GM19438 (cell line): ENCODE results near the gene ABHD18.
"Not testable (repeated sequence)": the region's sequence is repeated elsewhere in the genome, so short reads cannot be mapped to it uniquely, and the experiment has no call there.

Source experiments
- ATAC-seq: cut with Tn5 transposase; IDR thresholded peaks from one replicate; pipeline ENCODE4 v1.9.1; 2021; ENCODE audit warnings: low read depth; ENCODE audit not compliant: unreplicated experiment

ABHD18 gene

GRCh38 chr4:127985989-127986388 lies 20.8 kb downstream of the ABHD18 start:
- no peak for ATAC-seq

- no peak for ATAC-seq
Observed at GRCh38 chr4:127988638-127989037, 23.4 kb downstream of the ABHD18 start.

- ATAC-seq = no peak
Observed at GRCh38 chr4:127993151-127993550, 27.9 kb downstream of the ABHD18 start.

DNA sequence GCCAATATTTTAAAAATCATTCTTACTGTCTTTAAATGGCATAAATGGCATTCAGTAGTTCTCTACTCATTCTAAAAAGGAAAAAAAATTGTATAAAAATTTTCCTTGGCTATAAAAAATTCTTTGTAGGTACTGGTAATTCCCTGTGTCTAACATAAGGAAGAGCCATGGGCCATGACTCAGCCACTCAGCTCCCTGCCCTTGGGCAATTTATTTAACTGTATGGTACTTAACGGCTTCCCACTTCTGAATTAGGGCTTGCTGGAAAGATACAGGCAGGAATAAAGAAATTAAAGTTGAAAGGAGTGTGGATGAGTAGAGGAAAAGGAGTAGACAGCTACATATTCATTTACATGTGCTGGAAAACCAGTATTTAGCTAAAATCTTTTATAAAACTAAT lies 30.6 kb downstream of the ABHD18 start:
- no peak for ATAC-seq

- not testable (repeated sequence) for ATAC-seq
Observed at GRCh38 chr4:127996521-127996920, 31.3 kb downstream of the ABHD18 start.

GRCh38 chr4:127997534-127998388 lies 32.6 kb downstream of the ABHD18 start:
- ATAC-seq = peak; percentile 89

- ATAC-seq = no peak
Observed at GRCh38 chr4:128006592-128006991, 41.4 kb downstream of the ABHD18 start.

DNA sequence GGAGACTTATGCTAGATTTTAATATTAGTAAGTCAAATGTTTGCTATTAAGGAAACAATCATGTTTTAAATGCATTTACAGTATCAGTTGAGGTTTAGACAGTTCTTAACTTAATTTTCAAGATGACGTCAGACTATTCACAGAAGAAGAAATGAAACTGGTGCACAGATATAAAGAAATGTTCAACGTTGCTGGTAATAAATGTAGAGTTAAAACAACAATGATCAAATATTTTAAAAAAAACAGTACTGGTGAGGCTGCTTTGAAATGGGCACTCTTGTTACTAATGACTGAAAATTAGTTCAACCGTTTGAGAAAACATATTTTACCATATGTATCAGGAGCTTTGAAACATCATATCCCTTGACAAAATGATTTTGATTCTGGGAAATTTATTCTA lies 44.2 kb downstream of the ABHD18 start:
- no peak for ATAC-seq

DNA sequence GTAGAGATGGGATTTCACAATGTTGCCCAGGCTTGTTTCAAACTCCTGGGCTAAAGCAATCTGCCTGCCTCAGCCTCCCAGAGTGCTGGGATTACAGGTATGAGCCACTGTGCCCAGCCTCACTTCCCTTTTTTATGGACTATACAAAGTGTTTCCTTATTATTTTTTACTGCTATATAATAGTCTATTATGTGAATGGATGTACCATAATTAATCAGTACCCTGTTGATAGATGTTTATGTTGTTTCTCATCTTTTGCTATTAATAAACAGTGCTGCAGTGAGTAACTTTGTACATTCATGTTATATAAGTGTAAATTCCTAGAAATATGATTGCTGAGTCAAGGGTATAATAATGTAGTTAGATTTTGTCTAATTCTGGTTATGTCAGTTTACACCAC lies 60.1 kb downstream of the ABHD18 start:
- ATAC-seq = no peak

DNA sequence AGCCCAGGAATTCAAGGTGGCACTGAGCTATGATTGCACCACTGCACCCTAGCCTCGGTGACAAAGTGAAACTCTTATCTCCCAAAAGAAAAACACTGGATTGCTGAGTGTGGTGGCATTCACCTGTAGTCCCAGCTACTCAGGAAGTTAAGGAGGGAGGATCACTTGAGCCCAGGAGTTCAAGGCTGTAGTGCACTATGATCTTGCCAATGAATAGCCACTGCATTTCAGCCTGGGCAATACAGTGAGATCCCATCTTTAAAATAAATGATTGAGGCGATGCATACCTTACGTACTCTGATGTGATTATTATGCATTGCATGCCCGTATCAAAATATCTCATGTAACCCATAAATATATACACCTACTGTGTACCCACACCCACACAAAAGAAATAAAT lies 64.7 kb downstream of the ABHD18 start:
- ATAC-seq = no peak

- no peak for ATAC-seq
Observed at GRCh38 chr4:128031756-128032384, 66.7 kb downstream of the ABHD18 start.

- ATAC-seq = no peak
Observed at GRCh38 chr4:128039568-128039967, 74.4 kb downstream of the ABHD18 start.

DNA sequence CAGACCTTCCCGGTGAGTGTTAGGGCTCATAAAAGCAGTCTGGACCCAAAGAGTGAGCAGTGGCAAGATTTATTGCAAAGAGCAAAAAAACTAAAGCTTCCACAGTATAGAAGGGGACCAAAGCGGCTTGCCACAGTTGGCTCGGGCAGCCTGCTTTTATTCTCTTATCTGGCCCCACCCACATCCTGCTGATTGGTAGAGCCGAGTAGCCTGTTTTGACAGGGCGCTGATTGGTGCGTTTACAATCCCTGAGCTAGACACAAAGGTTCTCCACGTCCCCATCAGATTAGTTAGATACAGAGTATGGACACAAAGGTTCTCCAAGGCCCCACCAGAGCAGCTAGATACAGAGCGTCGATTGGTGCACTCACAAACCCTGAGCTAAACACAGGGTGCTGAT lies 81.8 kb downstream of the ABHD18 start:
- not testable (repeated sequence) for ATAC-seq

DNA sequence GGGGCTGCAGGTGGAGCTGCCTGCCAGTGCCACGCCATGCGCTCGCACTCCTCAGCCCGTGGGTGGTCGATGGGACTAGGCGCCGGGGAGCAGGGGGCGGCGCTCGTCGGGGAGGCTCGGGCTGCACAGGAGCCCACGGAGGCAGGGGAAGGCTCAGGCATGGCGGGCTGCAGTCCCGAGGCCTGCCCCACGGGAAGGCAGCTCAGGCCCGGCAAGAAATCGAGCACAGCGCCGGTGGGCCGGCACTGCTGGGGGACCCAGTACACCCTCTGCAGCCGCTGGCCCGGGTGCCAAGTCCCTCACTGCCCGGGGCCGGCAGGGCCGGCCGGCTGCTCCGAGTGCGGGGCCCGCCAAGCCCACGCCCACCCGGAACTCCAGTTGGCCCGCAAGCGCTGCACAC lies 82.3 kb downstream of the ABHD18 start:
- ATAC-seq = not testable (repeated sequence)

- ATAC-seq = not testable (repeated sequence)
Observed at GRCh38 chr4:128051229-128051628, 86.0 kb downstream of the ABHD18 start.

DNA sequence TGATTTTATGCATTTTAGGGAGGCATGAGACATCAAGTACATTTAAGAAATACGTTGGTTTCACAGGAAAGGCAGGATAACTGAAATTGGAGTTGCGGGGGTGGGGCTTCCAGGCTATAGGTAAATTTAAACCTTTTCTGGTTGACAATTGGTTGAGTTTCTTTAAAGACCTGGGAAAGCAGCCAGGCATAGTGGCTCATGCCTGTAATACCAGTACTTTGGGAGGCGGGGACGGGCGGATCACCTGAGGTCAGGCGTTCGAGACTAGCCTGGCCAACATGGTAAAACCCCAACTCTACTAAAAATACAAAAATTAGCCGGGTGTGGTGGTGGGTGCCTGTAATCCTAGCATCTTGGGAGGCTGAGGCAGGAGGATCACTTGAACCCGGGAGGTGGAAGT lies 89.7 kb downstream of the ABHD18 start:
- not testable (repeated sequence) for ATAC-seq

DNA sequence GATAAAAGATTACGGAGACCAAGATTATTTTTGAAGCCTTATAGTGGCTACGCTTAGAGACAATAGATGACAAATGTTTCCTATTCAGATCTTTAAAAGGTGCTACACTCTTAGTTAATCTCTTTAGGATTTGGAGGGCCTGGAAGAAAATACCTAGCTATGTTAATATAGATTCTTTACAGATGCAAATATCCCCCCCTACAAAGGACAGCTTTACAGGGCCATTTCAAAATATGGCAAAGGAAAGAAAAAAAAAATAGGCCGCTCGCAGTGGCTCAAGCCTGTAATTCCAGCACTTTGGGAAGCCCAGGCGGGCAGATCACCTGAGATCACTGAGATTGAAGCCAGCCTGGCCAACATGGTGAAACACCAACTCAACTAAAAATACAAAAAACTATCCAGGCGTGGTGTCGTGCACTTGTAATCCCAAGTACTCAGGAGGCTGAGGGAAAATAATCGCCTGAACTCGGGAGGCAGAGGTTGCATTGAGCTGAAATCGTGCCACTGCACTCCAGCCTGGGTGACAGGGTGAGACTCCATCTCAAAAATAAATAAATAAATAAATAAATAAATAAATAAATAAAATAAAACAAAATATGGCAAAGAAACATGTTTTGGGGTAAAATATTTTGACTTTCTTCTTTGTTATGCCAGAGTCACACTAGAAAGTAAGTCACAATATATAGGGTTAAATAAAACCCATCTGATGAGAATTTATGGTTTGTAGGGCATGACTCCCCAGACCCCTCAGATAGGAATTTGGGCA lies 90.4 kb downstream of the ABHD18 start:
- ATAC-seq = not testable (repeated sequence)

- no peak for ATAC-seq
Observed at GRCh38 chr4:128056396-128056795, 91.2 kb downstream of the ABHD18 start.

DNA sequence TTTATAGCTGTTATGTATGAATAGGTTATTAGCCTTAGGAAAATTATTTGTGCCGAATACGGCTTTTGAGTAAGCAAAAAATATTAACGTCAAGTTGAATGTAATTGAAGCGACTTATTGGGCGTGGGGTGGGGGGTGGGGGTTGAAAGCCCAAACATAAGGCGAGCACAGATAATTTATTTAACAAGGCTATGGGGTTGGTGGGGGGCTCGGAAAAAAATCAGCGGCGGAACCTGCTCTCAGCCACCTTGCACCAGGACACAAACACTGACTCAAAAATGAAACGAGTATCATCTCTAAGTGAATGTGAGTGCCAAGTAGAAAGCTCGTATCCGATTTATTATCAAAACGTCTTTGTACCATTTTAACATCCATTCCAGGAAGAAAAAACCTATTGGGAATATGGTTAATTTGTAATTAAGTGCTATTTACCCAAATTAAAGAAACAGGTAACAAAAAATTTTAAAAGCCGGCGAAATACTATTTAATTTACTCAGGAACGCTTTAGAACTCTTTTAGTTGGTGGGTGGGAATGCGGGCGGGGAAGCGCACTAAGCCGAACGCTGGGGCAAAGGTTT lies 95.0 kb downstream of the ABHD18 start:
- ATAC-seq = no peak

DNA sequence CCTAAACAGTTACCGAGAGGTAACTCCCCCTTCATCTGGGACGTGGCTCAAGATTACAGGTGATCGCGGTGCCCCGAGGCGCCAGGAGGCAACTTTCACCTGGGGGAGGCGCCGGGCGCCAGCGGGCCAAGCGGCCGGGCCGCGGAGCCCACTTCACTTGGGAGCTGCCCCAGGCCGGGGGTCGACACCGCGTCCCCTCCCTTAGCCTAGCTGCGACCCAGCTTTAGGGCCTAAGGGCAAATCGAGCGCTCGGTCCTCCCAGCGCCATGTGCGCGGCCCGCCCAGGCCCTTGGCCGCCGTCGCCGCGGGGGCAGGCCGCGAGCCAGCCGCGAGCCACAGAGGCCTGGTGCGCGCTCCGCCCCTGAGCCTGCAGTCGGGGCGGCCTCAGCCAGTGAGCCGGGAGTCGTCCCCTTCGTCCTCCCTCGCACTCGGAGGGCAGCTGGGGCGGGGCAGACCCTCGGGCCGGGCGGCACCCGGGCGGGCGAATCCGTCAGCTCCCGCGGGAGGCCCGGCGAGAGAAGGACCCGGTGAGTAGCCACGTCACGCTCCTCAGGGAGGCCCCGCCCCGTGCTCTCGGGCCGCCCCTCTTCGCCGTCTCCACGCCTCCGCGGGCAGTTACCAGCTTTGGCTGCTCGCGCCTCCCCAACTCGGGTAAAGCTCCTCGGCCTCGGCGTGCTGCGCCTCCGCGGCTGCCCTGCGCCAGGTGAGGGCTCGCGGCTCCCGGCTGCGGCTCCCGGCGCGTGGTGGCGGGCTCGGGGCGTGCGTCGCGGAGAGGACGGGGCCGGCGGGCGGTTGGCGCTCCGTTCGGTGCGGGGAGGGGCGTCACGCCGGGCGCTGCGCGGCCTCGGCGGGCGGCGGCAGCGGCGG lies 95.7 kb downstream of the ABHD18 start, which contains the start of gene LARP1B:
Gene LARP1B (plus strand): TSS at position 614 of the 867 bp plus-strand sequence. CDS start 13,640 bp downstream, outside the sequence.
- ATAC-seq = peak; percentile 90
